Stomach (tissue), 4 donors: ENCODE data around the gene BABAM1.

Experiments used
- EP300 ChIP-seq: sonication (generic); formaldehyde crosslinking; IDR thresholded peaks from one replicate; pipeline ENCODE4 v1.6.1; 2017; ENCODE audit warnings: antibody characterized with exemption
- POLR2A ChIP-seq, 4 donors: fragments of 450-650 bp; IDR thresholded peaks; one replicate each; pipeline ENCODE4 v1.6.1; 2016; ENCODE audit warnings: antibody characterized with exemption in 4 of 4, control low read depth in 2 of 4, mild to moderate bottlenecking in 1 of 4, moderate library complexity in 1 of 4
- TF ChIP-seq, protein P1 (sequence below), 7 experiments: fragments of 450-650 bp in 4 of 7; fragments of 200-600 bp in 3 of 7; sonication (generic) in 3 of 7; IDR thresholded peaks; one replicate each; pipeline ENCODE4 v1.5.1; 2016 to 2019; ENCODE audit warnings: antibody characterized with exemption in 7 of 7, control low read depth in 2 of 7, mild to moderate bottlenecking in 1 of 7

DNA sequence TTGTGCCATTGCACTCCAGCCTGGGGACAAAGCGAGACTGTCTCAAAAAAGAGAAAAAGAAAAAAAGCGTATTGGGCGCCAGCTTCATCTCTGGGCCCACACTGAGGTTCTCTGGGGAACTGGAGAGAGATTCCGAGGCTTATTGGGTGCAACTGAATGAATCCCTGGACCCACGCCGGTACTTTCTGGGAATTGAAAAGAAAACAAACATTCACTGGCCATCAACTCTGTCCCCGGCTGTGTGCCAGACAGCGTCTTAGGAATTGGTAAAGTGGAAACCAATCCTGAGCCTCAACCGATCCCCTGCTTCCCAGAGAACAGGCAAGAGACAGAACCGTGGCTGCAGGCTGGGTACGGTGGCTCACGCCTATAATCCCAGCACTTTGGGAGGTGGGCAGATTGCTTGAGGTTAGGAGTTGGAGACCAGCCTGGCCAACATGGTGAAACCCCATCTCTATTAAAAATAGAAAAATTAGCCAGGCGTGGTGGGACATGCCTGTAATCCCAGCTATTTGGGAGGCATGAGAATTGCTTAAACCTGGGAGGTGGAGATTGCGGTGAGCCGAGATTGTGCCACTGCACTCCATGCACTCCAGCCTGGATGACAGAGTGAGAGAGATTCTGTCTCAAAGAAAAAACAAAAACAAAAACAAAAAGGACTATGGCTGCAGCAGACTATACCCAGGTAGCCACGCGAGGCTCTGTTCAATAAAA, 58.8 kb downstream of the BABAM1 start:
- TF ChIP-seq, protein P1, sequence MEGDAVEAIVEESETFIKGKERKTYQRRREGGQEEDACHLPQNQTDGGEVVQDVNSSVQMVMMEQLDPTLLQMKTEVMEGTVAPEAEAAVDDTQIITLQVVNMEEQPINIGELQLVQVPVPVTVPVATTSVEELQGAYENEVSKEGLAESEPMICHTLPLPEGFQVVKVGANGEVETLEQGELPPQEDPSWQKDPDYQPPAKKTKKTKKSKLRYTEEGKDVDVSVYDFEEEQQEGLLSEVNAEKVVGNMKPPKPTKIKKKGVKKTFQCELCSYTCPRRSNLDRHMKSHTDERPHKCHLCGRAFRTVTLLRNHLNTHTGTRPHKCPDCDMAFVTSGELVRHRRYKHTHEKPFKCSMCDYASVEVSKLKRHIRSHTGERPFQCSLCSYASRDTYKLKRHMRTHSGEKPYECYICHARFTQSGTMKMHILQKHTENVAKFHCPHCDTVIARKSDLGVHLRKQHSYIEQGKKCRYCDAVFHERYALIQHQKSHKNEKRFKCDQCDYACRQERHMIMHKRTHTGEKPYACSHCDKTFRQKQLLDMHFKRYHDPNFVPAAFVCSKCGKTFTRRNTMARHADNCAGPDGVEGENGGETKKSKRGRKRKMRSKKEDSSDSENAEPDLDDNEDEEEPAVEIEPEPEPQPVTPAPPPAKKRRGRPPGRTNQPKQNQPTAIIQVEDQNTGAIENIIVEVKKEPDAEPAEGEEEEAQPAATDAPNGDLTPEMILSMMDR (IDR thresholded peaks at IDR 0.05), result no peak
- TF ChIP-seq EP300 (no peak), POLR2A (IDR thresholded peaks at IDR 0.05) (no peak)
